Measurements from ENCODE around the gene CCND2.

The CCND2 gene

DNA sequence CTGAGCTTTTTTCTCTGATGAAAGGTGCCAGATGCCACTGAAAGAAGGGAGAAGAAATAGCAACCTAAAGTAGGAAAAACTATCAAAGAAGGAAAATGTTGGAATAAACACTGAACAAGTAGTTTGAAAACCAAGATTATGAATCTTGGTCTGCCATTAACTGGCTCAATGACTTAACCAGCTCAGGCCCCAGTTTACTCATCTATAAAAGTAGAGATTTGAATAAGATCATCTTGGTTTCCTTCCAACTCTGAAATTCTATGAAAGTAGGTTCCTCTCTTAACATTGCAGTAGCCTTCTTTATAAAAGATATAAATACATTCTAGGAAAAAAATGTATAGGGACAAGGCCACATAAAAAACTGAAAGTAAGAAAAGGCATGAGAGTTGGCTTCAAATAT is 16.1 kb upstream of the CCND2 start:
- no peak for DNase-seq

- no peak for DNase-seq
These were observed 14.5 kb upstream of the CCND2 start for GRCh38 chr12:4259099-4259498.

DNA sequence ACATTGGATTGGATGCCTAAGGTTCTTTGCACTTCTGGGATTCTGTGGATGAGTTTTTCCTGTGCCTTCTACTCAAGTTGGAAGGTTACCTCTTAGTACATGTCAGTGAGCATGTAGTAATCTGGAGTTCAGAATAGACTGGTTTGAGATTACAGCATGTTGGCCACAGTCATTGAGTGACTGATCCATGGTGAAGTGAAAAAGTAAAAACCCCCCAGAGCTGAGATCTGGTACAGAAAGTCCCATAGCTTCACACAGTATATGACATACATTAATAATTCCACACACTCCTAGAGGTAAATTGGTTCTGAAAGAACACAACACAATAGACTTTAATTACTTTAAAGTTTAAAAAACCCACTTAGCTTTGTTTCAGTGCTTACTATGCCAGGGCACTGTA is 11.9 kb upstream of the CCND2 start:
- DNase-seq = no peak

DNA sequence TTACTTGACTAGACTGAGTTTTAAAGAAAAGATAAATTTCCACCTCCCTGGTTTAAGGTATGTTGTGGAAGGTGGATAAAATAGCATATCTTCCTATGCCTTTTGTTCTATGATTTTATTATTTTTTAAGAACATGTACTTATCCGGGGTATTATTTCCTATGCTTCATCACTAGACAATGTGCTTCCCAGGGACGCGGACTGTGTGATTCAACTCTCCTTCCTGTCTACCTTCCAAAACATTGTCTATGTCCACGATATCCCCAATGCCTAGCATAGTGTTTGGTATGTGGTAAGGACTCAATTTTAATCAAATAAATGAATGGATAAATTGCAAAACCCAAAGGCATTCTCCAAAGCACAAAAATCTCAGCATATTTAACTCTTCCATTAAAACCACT is 8.3 kb upstream of the CCND2 start:
- DNase-seq = no peak

DNA sequence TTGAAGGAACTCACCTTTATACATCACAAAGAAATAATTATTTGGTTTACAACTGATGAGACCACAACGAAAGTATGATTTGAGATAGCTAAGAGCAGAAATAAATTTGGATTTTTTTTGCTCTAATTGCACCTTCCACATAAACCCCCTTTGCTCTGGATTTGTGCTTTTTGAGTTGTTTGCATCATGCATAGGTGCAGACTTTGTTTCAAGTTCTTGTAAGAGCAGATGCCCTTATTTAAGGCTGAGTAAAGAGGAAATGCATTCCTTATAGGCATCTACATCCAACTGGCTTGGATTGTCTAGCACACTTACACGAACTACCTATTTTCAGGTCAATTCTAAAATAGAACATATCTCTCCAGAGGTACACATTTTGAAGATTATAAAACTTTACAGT is 6.6 kb upstream of the CCND2 start:
- DNase-seq = no peak

GRCh38 chr12:4267704-4268328 is 5.7 kb upstream of the CCND2 start:
- no peak for DNase-seq

GRCh38 chr12:4268329-4269181 is 5.0 kb upstream of the CCND2 start:
- peak in 1 of 2 experiments; percentile 3 for DNase-seq

DNA sequence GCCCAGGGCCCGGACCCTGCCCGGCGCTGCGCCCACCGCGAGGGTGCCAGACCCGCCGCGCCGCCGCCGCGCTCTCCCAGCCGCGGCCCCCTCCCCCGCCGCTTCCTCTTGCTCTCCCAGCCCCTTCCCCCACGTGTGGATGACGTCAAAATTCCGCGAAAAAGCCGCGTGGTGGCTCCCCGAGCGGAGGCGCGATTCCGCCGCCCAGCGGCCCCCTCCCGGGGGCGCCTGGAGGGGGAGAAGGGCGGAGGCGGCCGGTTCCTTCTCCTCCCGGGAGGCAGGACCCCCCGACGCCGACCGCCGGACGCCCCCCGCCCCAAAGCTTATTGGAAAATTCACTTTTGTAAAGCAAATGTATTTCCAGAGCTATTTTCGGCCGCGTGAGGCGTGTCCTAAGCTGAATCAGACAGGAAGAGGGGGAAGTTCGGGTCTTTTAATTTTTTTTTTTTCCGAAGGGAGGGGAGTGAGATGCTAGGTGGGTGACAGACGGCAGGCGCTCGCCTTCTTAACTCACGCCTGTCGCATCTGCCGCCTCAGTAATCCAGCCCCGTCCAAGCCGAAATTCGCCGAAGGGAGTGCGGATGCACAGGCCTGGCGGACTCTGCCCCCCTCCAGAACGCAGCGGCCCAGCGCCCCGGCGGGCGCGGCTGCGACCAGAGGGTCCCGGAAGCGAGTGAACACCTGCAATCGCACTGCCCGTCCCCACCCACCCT is 4.1 kb upstream of the CCND2 start:
- peak; percentile 27 to 35 for DNase-seq

GRCh38 chr12:4270016-4270830 is 3.3 kb upstream of the CCND2 start:
- DNase-seq = no peak

- DNase-seq = peak; percentile 27 to 43
These were observed 2.5 kb upstream of the CCND2 start for GRCh38 chr12:4270831-4271716.

DNA sequence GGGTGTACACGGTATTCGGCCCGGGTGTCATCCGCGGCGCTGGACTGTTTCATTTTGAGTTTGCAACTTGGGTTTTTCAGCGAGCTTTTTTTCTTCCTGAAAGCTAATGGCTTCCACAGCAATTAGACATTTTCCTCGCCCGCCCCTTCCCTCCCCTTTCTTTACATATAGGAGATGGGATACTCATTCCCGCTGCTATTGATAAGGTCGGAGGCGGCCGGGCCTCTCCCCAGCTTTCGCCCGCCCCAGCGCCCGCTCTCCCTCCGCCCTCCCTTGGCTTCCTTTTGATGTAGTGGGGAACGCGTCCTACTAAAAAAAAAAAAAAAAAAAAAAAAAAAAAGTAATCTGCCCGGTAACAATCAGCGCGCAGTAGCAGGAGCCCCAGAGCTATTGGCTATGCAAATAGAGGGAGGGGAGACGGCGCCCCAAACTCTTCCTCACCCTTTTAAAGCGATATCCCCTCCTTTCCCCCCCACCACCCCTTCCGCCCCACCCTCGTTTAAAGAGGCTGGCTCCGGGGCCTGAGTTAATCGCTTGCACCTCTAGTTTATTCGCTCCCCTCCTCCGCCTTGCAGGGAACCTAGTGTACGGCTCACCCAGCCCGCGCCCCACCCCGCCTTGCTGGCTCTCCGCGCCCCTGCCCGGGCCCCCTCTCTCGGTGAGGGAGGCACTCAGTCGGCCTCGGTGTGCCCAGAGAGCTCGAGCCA is 1.7 kb upstream of the CCND2 start:
- DNase-seq = peak; percentile 85

- peak; percentile 16 to 34 for DNase-seq
These were observed 914 bp upstream of the CCND2 start for GRCh38 chr12:4272424-4273272.

DNA sequence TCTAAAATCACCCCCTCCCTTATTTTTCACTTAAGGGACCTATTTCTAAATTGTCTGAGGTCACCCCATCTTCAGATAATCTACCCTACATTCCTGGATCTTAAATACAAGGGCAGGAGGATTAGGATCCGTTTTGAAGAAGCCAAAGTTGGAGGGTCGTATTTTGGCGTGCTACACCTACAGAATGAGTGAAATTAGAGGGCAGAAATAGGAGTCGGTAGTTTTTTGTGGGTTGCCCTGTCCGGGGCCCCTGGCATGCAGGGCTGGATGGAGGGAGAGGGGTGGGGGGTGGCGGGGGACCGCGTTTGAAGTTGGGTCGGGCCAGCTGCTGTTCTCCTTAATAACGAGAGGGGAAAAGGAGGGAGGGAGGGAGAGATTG is 300 bp upstream of the CCND2 start:
- DNase-seq = no peak

DNA sequence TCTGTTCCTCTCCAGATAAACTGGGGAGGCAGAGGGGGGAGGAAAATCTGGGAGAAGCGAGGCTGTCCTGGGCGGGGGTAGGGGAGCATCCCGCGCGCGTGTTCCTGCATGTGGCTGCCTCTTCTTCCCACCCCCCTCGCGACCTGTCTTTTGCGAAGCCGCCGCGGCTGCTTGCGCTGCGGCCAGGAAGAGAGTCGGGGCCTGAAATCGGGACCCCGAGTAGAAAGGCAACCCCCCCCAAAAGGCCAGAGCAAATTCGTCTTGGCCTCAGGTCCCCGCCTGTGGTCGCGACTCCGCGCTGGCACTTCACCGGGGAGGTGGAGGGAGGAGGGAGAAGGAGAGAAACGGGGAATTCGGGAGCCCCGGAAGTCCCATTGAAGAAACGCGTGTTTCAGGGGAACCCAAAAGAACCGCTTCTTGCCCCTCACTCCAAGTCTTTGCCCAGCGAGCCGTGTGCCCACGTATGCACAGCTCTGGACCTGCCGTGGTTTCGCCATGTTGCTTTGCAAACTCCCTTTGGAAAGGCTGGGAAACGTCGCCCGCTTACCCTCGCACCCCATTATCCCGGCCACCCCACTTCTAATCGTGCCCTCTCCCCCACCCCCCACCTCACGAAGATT is 944 bp downstream of the CCND2 start:
- DNase-seq = no peak

- peak; percentile 2 to 6 for DNase-seq
These were observed 1.7 kb downstream of the CCND2 start for GRCh38 chr12:4275016-4275869.

GRCh38 chr12:4275870-4276301 is 2.3 kb downstream of the CCND2 start:
- DNase-seq = no peak

- peak; percentile 62 to 63 for DNase-seq
These were observed 3.1 kb downstream of the CCND2 start for GRCh38 chr12:4276524-4277204.

DNA sequence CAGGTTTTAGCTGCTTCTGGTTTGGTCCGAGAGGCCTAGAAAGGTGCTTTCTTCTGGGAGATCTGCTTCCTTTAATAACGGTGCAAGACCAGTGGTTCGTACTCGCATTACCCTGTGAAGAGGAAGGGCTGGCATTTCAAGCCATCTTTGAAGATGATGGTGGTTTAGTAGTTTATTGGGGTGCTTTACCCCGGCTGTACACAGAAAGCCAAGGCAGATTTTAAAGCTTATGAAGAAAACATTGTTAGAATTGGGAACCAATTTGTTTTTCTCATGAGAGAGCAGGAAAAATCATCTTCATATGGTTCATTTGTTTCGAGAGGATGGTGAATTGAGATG is 3.6 kb downstream of the CCND2 start:
- DNase-seq = no peak
